ENCODE measurements around the gene LIPA.

The LIPA gene

GRCh38 chr10:89164920-89165319 lies 86.7 kb downstream of the LIPA start:
- Histone ChIP-seq H3K4me3 (ENCODE audit: low read depth, low read length) (no peak overlapping the region), H3K27me3 (replicated peaks) (no peaks in the 10 kb centered on the region), H3K36me3 (replicated peaks) (no peaks in the 10 kb centered on the region), H3K27ac (no peak overlapping the region)
- in situ Hi-C loops (cut with HindIII; ENCODE audit: low pct_ligation_motif_present, low sequenced_read_pairs) = no loop called here
- DNase-seq = no peak
- TF ChIP-seq CTCF (IDR thresholded peaks at IDR 0.05; ENCODE audit: low read depth, low read length, missing control alignments) = no peak

- no peak for DNase-seq
- TF ChIP-seq CTCF (IDR thresholded peaks at IDR 0.05; ENCODE audit: low read depth, low read length, missing control alignments) = no peak
- Histone ChIP-seq H3K36me3 (replicated peaks) (no peaks in the 10 kb centered on the region), H3K4me3 (ENCODE audit: low read depth, low read length) (no peak overlapping the region), H3K27ac (no peak overlapping the region), H3K27me3 (replicated peaks) (no peaks in the 10 kb centered on the region)
- in situ Hi-C loops (cut with HindIII; ENCODE audit: low pct_ligation_motif_present, low sequenced_read_pairs) = no loop called here
Observed at GRCh38 chr10:89164080-89164479, 87.5 kb downstream of the LIPA start.

Measured in brain microvascular endothelial cell (primary cell).